ENCODE data around the gene MARCKS.

Gene MARCKS

GRCh38 chr6:113829696-113830045 is 27.5 kb upstream of the MARCKS start:
- H3K18ac ChIP-seq (ENCODE audit: low read length): no peak overlapping the region
- H2AFZ ChIP-seq (ENCODE audit: low read length): no peak overlapping the region
- H2BK15ac ChIP-seq (ENCODE audit: low read length): no peak overlapping the region
- no peaks in the 10 kb centered on the region for H3K79me1 ChIP-seq (ENCODE audit: low read depth, low read length)
- no peak overlapping the region for H4K91ac ChIP-seq (ENCODE audit: low read depth, low read length, poor library complexity)
- H3K23ac ChIP-seq (ENCODE audit: low read depth, low read length, poor library complexity): no peak overlapping the region
- H3K9ac ChIP-seq (ENCODE audit: low read depth, low read length, poor library complexity): no peak overlapping the region
- H2BK120ac ChIP-seq (ENCODE audit: low read depth, low read length): no peak overlapping the region
- H2BK12ac ChIP-seq (ENCODE audit: low read length): no peak overlapping the region
- no peak overlapping the region for H3K27ac ChIP-seq (replicated peaks; ENCODE audit: low read length)
- no peak overlapping the region for H3K4me2 ChIP-seq (ENCODE audit: insufficient read depth, low read length, poor library complexity, severe bottlenecking)
- H3K14ac ChIP-seq (ENCODE audit: low read length): no peak overlapping the region
- no peak overlapping the region for H3K4me3 ChIP-seq (ENCODE audit: low read length in 2 of 2)
- H3K36me3 ChIP-seq (replicated peaks in 1 of 2; ENCODE audit: control insufficient read depth in 2 of 2, insufficient read depth in 2 of 2, low read length in 2 of 2): no peaks in the 10 kb centered on the region
- H3K4me1 ChIP-seq (ENCODE audit: control insufficient read depth in 2 of 2, insufficient read depth in 1 of 2, low read depth in 1 of 2, low read length in 2 of 2): peaks cover 0 to 15% of the 10 kb centered on the region in 2 donors
- no peaks in the 10 kb centered on the region for H3K27me3 ChIP-seq (ENCODE audit: control insufficient read depth in 3 of 3, insufficient read depth in 3 of 3, low read depth in 1 of 3, low read length in 3 of 3)
- WGBS, 2 donors (ENCODE audit: extremely low coverage in 2 of 2, insufficient read length in 2 of 2, insufficient replicate concordance in 1 of 2): no CpG with 5 or more reads among the region's 1 CpG
- H4K8ac ChIP-seq (ENCODE audit: low read depth, low read length): no peak overlapping the region
- H2AK5ac ChIP-seq (ENCODE audit: low read depth, low read length): no peak overlapping the region
- no peak overlapping the region for H3K4ac ChIP-seq (ENCODE audit: low read length)
- H3K9me3 ChIP-seq (replicated peaks in 1 of 2; ENCODE audit: control insufficient read depth in 2 of 2, insufficient read depth in 1 of 2, low read depth in 1 of 2, low read length in 2 of 2): no peaks in the 10 kb centered on the region
- H2BK5ac ChIP-seq (ENCODE audit: low read length): no peak overlapping the region
- DNase-seq (ENCODE audit: low spot score): no peak

GRCh38 chr6:113830140-113830539 is 27.0 kb upstream of the MARCKS start:
- Histone ChIP-seq H3K4ac (ENCODE audit: low read length) (no peak overlapping the region), H3K18ac (ENCODE audit: low read length) (no peak overlapping the region), H3K4me2 (ENCODE audit: insufficient read depth, low read length, poor library complexity, severe bottlenecking) (no peak overlapping the region), H3K36me3 (replicated peaks in 1 of 2; ENCODE audit: control insufficient read depth in 2 of 2, insufficient read depth in 2 of 2, low read length in 2 of 2) (no peaks in the 10 kb centered on the region), H2BK12ac (ENCODE audit: low read length) (no peak overlapping the region), H3K4me3 (ENCODE audit: low read length in 2 of 2) (no peak overlapping the region), H2BK15ac (ENCODE audit: low read length) (no peak overlapping the region), H4K91ac (ENCODE audit: low read depth, low read length, poor library complexity) (no peak overlapping the region), H2BK5ac (ENCODE audit: low read length) (no peak overlapping the region), H3K14ac (ENCODE audit: low read length) (no peak overlapping the region), H3K9me3 (replicated peaks in 1 of 2; ENCODE audit: control insufficient read depth in 2 of 2, insufficient read depth in 1 of 2, low read depth in 1 of 2, low read length in 2 of 2) (no peaks in the 10 kb centered on the region), H3K23ac (ENCODE audit: low read depth, low read length, poor library complexity) (no peak overlapping the region), H3K27ac (replicated peaks; ENCODE audit: low read length) (no peak overlapping the region), H3K79me1 (ENCODE audit: low read depth, low read length) (no peaks in the 10 kb centered on the region), H3K4me1 (ENCODE audit: control insufficient read depth in 2 of 2, insufficient read depth in 1 of 2, low read depth in 1 of 2, low read length in 2 of 2) (peaks cover 0 to 15% of the 10 kb centered on the region in 2 donors), H2AK5ac (ENCODE audit: low read depth, low read length) (no peak overlapping the region), H3K27me3 (ENCODE audit: control insufficient read depth in 3 of 3, insufficient read depth in 3 of 3, low read depth in 1 of 3, low read length in 3 of 3) (no peaks in the 10 kb centered on the region), H2BK120ac (ENCODE audit: low read depth, low read length) (no peak overlapping the region), H4K8ac (ENCODE audit: low read depth, low read length) (no peak overlapping the region), H2AFZ (ENCODE audit: low read length) (no peak overlapping the region), H3K9ac (ENCODE audit: low read depth, low read length, poor library complexity) (no peak overlapping the region)
- no CpG with 5 or more reads among the region's 2 CpGs for WGBS, 2 donors (ENCODE audit: extremely low coverage in 2 of 2, insufficient read length in 2 of 2, insufficient replicate concordance in 1 of 2)
- DNase-seq (ENCODE audit: low spot score): no peak

- Histone ChIP-seq H3K79me1 (ENCODE audit: low read depth, low read length) (no peaks in the 10 kb centered on the region), H4K8ac (ENCODE audit: low read depth, low read length) (no peak overlapping the region), H3K36me3 (replicated peaks in 1 of 2; ENCODE audit: control insufficient read depth in 2 of 2, insufficient read depth in 2 of 2, low read length in 2 of 2) (no peaks in the 10 kb centered on the region), H3K4me3 (ENCODE audit: low read length in 2 of 2) (no peak overlapping the region), H3K23ac (ENCODE audit: low read depth, low read length, poor library complexity) (no peak overlapping the region), H2AK5ac (ENCODE audit: low read depth, low read length) (no peak overlapping the region), H2AFZ (ENCODE audit: low read length) (no peak overlapping the region), H2BK5ac (ENCODE audit: low read length) (no peak overlapping the region), H3K18ac (ENCODE audit: low read length) (no peak overlapping the region), H3K14ac (ENCODE audit: low read length) (no peak overlapping the region), H3K27me3 (ENCODE audit: control insufficient read depth in 3 of 3, insufficient read depth in 3 of 3, low read depth in 1 of 3, low read length in 3 of 3) (no peaks in the 10 kb centered on the region), H4K91ac (ENCODE audit: low read depth, low read length, poor library complexity) (no peak overlapping the region), H3K4me1 (ENCODE audit: control insufficient read depth in 2 of 2, insufficient read depth in 1 of 2, low read depth in 1 of 2, low read length in 2 of 2) (peaks cover 0 to 13% of the 10 kb centered on the region in 2 donors), H3K9me3 (replicated peaks in 1 of 2; ENCODE audit: control insufficient read depth in 2 of 2, insufficient read depth in 1 of 2, low read depth in 1 of 2, low read length in 2 of 2) (no peaks in the 10 kb centered on the region), H3K9ac (ENCODE audit: low read depth, low read length, poor library complexity) (no peak overlapping the region), H3K4me2 (ENCODE audit: insufficient read depth, low read length, poor library complexity, severe bottlenecking) (no peak overlapping the region), H2BK12ac (ENCODE audit: low read length) (no peak overlapping the region), H3K4ac (ENCODE audit: low read length) (no peak overlapping the region), H2BK15ac (ENCODE audit: low read length) (no peak overlapping the region), H2BK120ac (ENCODE audit: low read depth, low read length) (no peak overlapping the region), H3K27ac (replicated peaks; ENCODE audit: low read length) (no peak overlapping the region)
- DNase-seq (ENCODE audit: low spot score): no peak
- whole genome bisulfite sequencing, 2 donors (ENCODE audit: extremely low coverage in 2 of 2, insufficient read length in 2 of 2, insufficient replicate concordance in 1 of 2): no CpG with 5 or more reads among the region's 2 CpGs
Measured at GRCh38 chr6:113833537-113833936, 23.6 kb upstream of the MARCKS start.

GRCh38 chr6:113837170-113837569 is 20.0 kb upstream of the MARCKS start:
- DNase-seq (ENCODE audit: low spot score): no peak
- no peak overlapping the region for H2BK120ac ChIP-seq (ENCODE audit: low read depth, low read length)
- H4K8ac ChIP-seq (ENCODE audit: low read depth, low read length): no peak overlapping the region
- no peak overlapping the region for H3K23ac ChIP-seq (ENCODE audit: low read depth, low read length, poor library complexity)
- H3K9ac ChIP-seq (ENCODE audit: low read depth, low read length, poor library complexity): no peak overlapping the region
- H3K14ac ChIP-seq (ENCODE audit: low read length): no peak overlapping the region
- no peaks in the 10 kb centered on the region for H3K4me1 ChIP-seq (ENCODE audit: control insufficient read depth in 2 of 2, insufficient read depth in 1 of 2, low read depth in 1 of 2, low read length in 2 of 2)
- no peaks in the 10 kb centered on the region for H3K36me3 ChIP-seq (replicated peaks in 1 of 2; ENCODE audit: control insufficient read depth in 2 of 2, insufficient read depth in 2 of 2, low read length in 2 of 2)
- no peak overlapping the region for H3K4ac ChIP-seq (ENCODE audit: low read length)
- no peaks in the 10 kb centered on the region for H3K79me1 ChIP-seq (ENCODE audit: low read depth, low read length)
- no peaks in the 10 kb centered on the region for H3K9me3 ChIP-seq (replicated peaks in 1 of 2; ENCODE audit: control insufficient read depth in 2 of 2, insufficient read depth in 1 of 2, low read depth in 1 of 2, low read length in 2 of 2)
- H3K4me3 ChIP-seq (ENCODE audit: low read length in 2 of 2): no peak overlapping the region
- H2AFZ ChIP-seq (ENCODE audit: low read length): peak overlapping the region; percentile 19
- no peak overlapping the region for H2AK5ac ChIP-seq (ENCODE audit: low read depth, low read length)
- H2BK15ac ChIP-seq (ENCODE audit: low read length): no peak overlapping the region
- no peak overlapping the region for H3K27ac ChIP-seq (replicated peaks; ENCODE audit: low read length)
- H3K18ac ChIP-seq (ENCODE audit: low read length): no peak overlapping the region
- H2BK5ac ChIP-seq (ENCODE audit: low read length): no peak overlapping the region
- no peak overlapping the region for H2BK12ac ChIP-seq (ENCODE audit: low read length)
- H3K27me3 ChIP-seq (ENCODE audit: control insufficient read depth in 3 of 3, insufficient read depth in 3 of 3, low read depth in 1 of 3, low read length in 3 of 3): no peaks in the 10 kb centered on the region
- no CpG with 5 or more reads among the region's 2 CpGs for WGBS, 2 donors (ENCODE audit: extremely low coverage in 2 of 2, insufficient read length in 2 of 2, insufficient replicate concordance in 1 of 2)
- no peak overlapping the region for H3K4me2 ChIP-seq (ENCODE audit: insufficient read depth, low read length, poor library complexity, severe bottlenecking)
- no peak overlapping the region for H4K91ac ChIP-seq (ENCODE audit: low read depth, low read length, poor library complexity)

Data from neuronal stem cell (in vitro differentiated cells).